Pancreas (tissue), 10 donors: ENCODE results near the gene ADCY2. TPM values are rescaled to one million over a fixed set of nuclear protein-coding genes. Genes with fewer than 3 reads are reported as not detected.

Experiments
- ATAC-seq, 4 donors: fragments of 200-7000 bp; cut with Tn5 transposase; one replicate each; pipeline versions ENCODE4 v1.8.0 to v1.9.1; 2020; ENCODE audit warnings: mild to moderate bottlenecking in 4 of 4, moderate library complexity in 4 of 4
- DNase-seq, 6 donors: peaks; one replicate each; pipeline ENCODE4 v3.0.0-alpha.2; 2020
- FAIRE-seq: peaks from 2 replicates; lab custom pipeline; 2012; peaks lifted over from hg19 to GRCh38; lab: Jason Lieb, UNC
- H3K27ac ChIP-seq, 4 donors: fragments of 200-600 bp; sonication (generic); 1 replicate in 3 of 4; 2 replicates in 1 of 4; pipeline versions ENCODE4 v1.5.0 to v1.8.0; 2020
- H3K27me3 ChIP-seq, 4 donors: fragments of 200-600 bp; one replicate each; pipeline ENCODE4 v1.8.0; 2021
- H3K36me3 ChIP-seq, 3 donors: fragments of 200-600 bp; sonication (generic) in 1 of 3; one replicate each; pipeline versions ENCODE4 v1.5.0 to v1.8.0; 2020 to 2021
- H3K4me1 ChIP-seq, 3 donors: fragments of 200-600 bp; one replicate each; pipeline ENCODE4 v1.8.0; 2021
- H3K4me3 ChIP-seq, 4 donors: fragments of 200-600 bp; sonication (generic) in 2 of 4; one replicate each; pipeline versions ENCODE4 v1.5.0 to v1.8.0; 2020 to 2021
- H3K9me3 ChIP-seq, 4 donors: fragments of 200-600 bp; one replicate each; pipeline ENCODE4 v1.8.0; 2021
- CTCF ChIP-seq, 4 donors: fragments of 200-600 bp; sonication (generic) in 3 of 4; IDR thresholded peaks; one replicate each; pipeline versions ENCODE4 v1.5.0 to v1.8.0; 2021; ENCODE audit warnings: antibody characterized with exemption in 4 of 4
- WGBS, 2 donors: extraction: QIAGEN DNeasy Blood & Tissue Kit; methylation state at CpG; one replicate each; pipeline ENCODE4 v1.1.7; 2013; 5-methylcytosine and 5-hydroxymethylcytosine counted together
- intact Hi-C, 3 donors: fragments of 100-400 bp; cut with DNase I; formaldehyde crosslinking; loops; one replicate each; pipeline versions ENCODE4 v1.11.1 to v1.14.2; 2022
- polyA plus RNA-seq, 2 donors: library from polyadenylated mRNA; stranded (reverse); fragments of 200-250 nt; gene quantifications; one replicate each; pipeline ENCODE4 v1.2.3, GENCODE V29; 2013
- total RNA-seq, 6 donors: library from RNA; stranded (reverse); fragmentation: NEBNext Ultra II Directional in 4 of 6; extraction: Animal tissue kit (Norgen Biotek cat#: 25700) in 4 of 6; gene quantifications; one replicate each; pipeline versions ENCODE4 v1.2.1 to v1.2.4, GENCODE V29; 2021 to 2023
- donor health status: healthy with polysubstance abuse.
- donor health status: DM: no; HTN: no; CAD: no; lungs with moderate emphysema.
- donor health status: DM: no; HTN: no; CAD: no.
- donor health status: control.
- donor health status: control.
- donor health status: Bipolar disorder and iron deficiency.
- donor health status: DM: yes; HTN: yes; CAD: no.
- donor health status: DM: no; HTN: no; CAD: no.
- donor health status: DM: no; HTN: no; CAD: no.
- donor health status: DM: yes; HTN: yes; CAD: no.

The ADCY2 gene
- total and polyA plus RNA-seq, 8 donors, result 0.19 to 2.2 (median 0.50) TPM

- intact Hi-C loops, result no loop called here
- Histone ChIP-seq H3K27ac (no peak overlapping the region), H3K36me3 (no peaks in the 10 kb centered on the region), H3K4me3 (no peak overlapping the region), H3K4me1 (no peaks in the 10 kb centered on the region), H3K9me3 (no peaks in the 10 kb centered on the region), H3K27me3 (no peaks in the 10 kb centered on the region)
- ATAC-seq (no peak), DNase-seq (no peak), FAIRE-seq (no peak)
- no peak for TF ChIP-seq CTCF (IDR thresholded peaks at IDR 0.05)
- WGBS, 2 donors, result 83 to 94% methylated on average over 1 of the region's 1 CpG
Observed at GRCh38 chr5:7471710-7472109, 75.8 kb downstream of the ADCY2 start.

GRCh38 chr5:7473115-7473514 is 77.2 kb downstream of the ADCY2 start:
- WGBS, 2 donors, result 68 to 79% methylated on average over 2 of the region's 2 CpGs
- Histone ChIP-seq H3K27me3 (no peaks in the 10 kb centered on the region), H3K27ac (no peak overlapping the region), H3K4me3 (no peak overlapping the region), H3K4me1 (no peaks in the 10 kb centered on the region), H3K9me3 (no peaks in the 10 kb centered on the region), H3K36me3 (no peaks in the 10 kb centered on the region)
- no peak for FAIRE-seq
- no peak for TF ChIP-seq CTCF (IDR thresholded peaks at IDR 0.05)
- no peak for ATAC-seq
- DNase-seq, result no peak
- intact Hi-C loops, result no loop called here

GRCh38 chr5:7473668-7474215 is 77.8 kb downstream of the ADCY2 start:
- FAIRE-seq, result no peak
- no peaks in the 10 kb centered on the region for H3K27me3 ChIP-seq
- WGBS, 2 donors, result 47 to 66% methylated on average over 1 of the region's 1 CpG
- intact Hi-C loops, result no loop called here
- ATAC-seq, result no peak
- H3K36me3 ChIP-seq, result no peaks in the 10 kb centered on the region
- no peak overlapping the region for H3K4me3 ChIP-seq
- H3K27ac ChIP-seq, result no peak overlapping the region
- no peak for TF ChIP-seq CTCF (IDR thresholded peaks at IDR 0.05)
- H3K4me1 ChIP-seq, result no peaks in the 10 kb centered on the region
- H3K9me3 ChIP-seq, result no peaks in the 10 kb centered on the region
- no peak for DNase-seq

GRCh38 chr5:7474821-7475403 is 79.0 kb downstream of the ADCY2 start:
- FAIRE-seq (no peak), ATAC-seq (no peak), DNase-seq (peak in 1 of 6 donors; percentile 51)
- H3K27ac ChIP-seq, result no peak overlapping the region
- 85 to 90% methylated on average over 12 of the region's 12 CpGs for WGBS, 2 donors
- H3K4me3 ChIP-seq, result no peak overlapping the region
- no peaks in the 10 kb centered on the region for H3K9me3 ChIP-seq
- H3K4me1 ChIP-seq, result no peaks in the 10 kb centered on the region
- intact Hi-C loops, result no loop called here
- H3K27me3 ChIP-seq, result no peaks in the 10 kb centered on the region
- TF ChIP-seq CTCF (IDR thresholded peaks at IDR 0.05), result no peak
- no peaks in the 10 kb centered on the region for H3K36me3 ChIP-seq

- no peak for FAIRE-seq
- intact Hi-C loops, result no loop called here
Observed at GRCh38 chr5:7478459-7478858, 82.5 kb downstream of the ADCY2 start.

More at GRCh38 chr5:7478459-7478858, 82.5 kb downstream of the ADCY2 start:
- H3K36me3 ChIP-seq, result no peaks in the 10 kb centered on the region
- H3K27me3 ChIP-seq, result no peaks in the 10 kb centered on the region
- DNase-seq, result no peak
- WGBS, 2 donors, result 6 to 7% methylated on average over 1 of the region's 1 CpG
- H3K4me1 ChIP-seq, result no peaks in the 10 kb centered on the region
- no peak overlapping the region for H3K27ac ChIP-seq
- ATAC-seq, result peak in 3 of 4 donors; percentile 27 to 52 (median 39)
- no peak for TF ChIP-seq CTCF (IDR thresholded peaks at IDR 0.05)
- no peak overlapping the region for H3K4me3 ChIP-seq
- no peaks in the 10 kb centered on the region for H3K9me3 ChIP-seq
